H4 (cell line): ENCODE results near the gene NTN1. TPM values are rescaled to one million over a fixed set of nuclear protein-coding genes. Genes with fewer than 3 reads are reported as not detected.
A peak's percentile ranks its signal among the peaks of the same experiment; 100 is the strongest.
"Not testable (repeated sequence)": the region's sequence is repeated elsewhere in the genome, so short reads cannot be mapped to it uniquely, and the experiment has no call there.

ENCODE experiments used
- DNase-seq: peaks from one replicate; pipeline ENCODE4 v3.0.0-alpha.2; 2015; ENCODE audit warnings: low spot score
- total RNA-seq: library from RNA; depleted of rRNA; stranded (reverse); fragments of >200 nt; shearing (Covaris generic); gene quantifications from 2 replicates; pipeline ENCODE4 v1.2.3, GENCODE V29; 2014

NTN1 gene
- total RNA-seq, 1 experiment from 2014 or later: 2.0 TPM

DNA sequence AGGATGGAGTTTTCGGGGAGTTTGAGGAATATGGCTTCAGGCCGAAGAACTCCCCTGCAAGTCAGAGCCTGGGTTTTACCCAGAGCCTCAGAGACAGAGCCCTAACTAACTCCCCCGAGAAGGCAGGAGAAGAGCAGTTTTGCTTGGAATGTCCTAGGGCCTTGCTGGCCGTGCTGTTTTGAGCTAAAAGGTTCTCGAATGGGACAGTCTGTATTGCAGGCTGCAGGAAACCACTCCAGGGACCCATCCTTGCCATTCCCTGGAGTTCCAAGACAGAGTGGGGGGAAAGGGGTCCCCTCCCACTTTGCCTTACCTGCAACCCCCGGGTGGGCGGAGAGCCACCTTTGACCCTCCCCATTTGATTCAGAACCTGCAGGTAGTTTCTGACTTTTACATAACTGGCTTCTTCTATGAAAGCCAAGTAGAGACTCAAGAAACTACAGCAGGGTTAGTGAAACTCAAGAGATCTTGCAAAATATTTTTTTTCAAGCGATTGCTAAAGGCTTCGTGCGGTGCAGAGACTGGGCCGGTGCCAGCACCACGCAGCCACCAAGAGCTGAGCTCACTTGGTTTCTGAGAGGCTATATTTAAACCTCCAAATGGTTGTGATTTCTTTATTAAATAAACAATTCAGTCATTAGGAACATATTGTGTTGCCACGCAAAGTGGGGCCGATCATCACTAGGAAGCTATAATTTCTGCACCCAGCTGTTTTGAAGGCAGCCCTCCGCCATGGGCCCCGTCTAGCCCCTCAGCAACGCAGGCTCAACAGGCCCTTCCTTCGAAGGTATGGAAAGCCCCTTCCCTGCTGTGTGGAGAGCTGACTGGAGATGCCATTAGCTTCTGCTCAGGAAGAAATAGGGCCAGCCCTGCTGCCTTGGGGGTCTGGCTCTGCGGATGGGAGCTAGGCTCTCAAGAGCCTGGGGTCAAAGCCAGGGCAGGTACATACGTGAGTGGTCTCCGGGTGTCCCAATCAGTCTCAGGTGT, 223.0 kb downstream of the NTN1 start:
- peak; percentile 38 for DNase-seq

DNA sequence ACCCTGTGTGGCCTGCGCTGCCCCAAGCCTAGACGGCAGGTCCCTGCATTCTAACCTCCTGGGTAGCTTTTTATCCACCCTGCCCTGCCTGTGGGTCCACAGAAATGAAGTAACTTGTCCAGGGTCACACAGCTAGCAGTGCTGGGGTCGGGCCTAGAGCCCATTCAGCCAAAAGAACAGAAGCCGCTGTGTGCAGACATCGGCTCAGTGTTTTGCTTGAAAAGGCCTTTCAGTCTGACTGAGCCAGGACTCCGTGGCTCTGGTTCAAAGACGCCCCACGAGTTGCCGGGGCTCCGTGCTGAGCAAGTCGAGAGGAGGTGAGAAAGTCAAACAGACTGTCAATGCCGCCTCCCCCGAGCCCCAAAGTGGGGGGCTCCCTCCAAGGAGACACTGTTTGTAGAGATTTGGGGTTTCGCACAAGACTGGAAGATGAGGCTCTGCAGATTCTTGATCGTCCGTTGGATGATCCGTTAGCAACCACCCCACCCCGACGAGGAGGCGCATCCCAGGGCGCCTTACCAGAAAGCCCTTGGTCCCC, 226.2 kb downstream of the NTN1 start:
- no peak for DNase-seq

DNA sequence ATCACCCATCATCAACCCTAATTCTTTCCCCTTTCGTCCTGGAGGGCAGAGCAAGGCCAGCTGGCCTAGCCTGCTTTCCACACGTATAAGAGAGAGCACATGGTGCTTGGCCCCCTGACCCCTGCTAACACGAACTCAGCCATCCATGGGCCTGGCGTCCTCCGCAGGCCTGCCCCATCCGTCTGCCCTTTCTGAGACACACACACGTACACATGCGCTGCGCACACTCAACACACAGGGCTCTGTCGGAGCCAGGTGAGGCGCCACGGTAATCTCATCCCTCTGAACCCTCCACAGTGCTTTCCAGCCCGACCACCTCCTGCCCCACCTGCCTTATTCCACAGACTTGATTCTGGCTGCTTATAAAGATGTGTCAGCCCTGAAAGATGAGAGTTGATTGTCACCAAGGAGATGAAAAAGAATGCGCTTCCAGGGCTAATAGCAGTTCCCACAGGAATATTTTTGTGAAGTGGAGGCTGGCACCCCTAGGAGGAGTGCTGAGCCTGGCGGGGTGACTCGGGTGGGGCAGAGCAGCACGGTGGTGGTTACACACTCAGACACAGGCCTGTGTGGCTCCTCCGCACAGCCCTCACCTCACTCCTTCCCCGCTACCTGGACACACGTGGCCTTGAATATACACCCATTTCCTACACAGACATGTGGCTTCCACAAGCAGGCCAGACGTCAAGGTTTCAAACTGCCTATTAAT, 228.1 kb downstream of the NTN1 start:
- no peak for DNase-seq

DNA sequence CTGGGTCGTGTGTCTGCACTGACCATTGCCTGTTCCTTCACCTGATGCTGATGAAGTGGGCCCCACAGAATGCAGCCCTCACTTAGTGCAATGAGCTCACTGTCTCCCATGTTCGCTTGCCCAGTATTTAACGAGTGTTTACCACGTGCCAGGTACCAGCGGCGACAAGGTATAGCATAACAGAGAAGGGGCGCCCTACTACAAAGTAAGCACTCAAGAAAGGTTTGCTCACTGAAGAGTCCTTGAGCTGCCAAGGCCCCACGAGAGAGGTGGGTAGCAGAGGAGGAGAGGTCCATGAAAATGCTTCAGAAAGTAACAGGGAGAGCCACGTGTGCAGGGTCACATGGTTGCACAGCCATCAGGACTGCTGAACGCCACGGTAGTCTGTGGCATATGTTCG, 230.0 kb downstream of the NTN1 start:
- DNase-seq: no peak

DNA sequence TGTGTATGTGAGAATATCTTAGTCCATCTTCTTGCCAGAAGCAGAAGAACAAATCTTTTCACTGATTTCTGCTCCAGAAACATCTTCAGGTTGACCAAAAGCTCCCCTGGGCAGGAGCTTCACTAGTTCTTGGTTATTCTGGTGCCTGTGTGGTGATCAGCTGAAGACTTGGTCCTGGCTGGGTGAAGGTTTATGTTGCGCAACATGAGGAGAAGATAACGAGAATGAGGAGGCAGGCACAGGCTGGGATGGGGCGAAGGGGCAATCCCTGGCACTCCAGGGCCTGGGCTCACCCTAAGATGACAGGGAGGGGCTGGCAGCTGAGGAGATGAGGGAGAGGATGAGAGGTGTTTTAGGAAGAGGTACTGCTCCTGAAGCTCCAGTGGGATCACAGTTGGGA, 232.0 kb downstream of the NTN1 start:
- DNase-seq: no peak

DNA sequence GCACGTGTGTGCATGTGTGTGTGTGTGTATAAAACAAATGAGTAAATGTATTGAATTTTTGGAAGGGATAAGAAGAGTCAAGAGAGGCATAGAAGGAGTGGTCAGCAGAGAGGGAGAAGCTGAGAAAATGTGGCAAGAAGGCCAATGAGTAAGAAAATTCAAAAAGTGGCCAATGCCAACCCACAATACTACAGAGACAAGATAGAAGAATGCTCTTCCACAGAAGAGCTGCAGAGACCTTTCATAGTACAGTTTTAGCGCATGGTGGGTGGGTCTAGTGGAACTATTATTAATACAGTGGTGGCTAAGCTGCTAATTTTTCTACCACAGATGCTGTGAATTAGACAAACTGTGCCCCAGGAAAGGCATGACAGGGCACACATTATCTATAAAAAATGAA, 233.5 kb downstream of the NTN1 start:
- DNase-seq: no peak

DNA sequence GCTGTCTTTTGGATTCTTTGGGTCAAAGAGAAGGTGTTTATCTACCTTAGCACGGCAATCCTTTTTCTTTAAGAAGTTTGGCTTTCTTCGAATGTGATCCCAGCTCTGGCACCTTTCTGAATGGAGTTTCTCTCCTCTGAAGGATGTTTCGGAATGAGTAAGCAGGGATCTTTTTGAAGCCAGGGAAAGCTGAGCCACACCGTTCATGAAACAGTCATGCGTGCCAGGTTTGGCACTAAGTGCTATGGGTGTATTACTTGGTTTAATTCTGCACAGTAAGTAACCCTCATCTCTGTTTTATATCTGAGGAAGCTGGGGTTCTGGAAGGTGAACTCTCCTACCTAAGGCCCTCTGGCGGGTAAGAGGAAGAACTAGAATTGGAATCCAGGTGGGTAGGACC, 234.5 kb downstream of the NTN1 start:
- DNase-seq: no peak

DNA sequence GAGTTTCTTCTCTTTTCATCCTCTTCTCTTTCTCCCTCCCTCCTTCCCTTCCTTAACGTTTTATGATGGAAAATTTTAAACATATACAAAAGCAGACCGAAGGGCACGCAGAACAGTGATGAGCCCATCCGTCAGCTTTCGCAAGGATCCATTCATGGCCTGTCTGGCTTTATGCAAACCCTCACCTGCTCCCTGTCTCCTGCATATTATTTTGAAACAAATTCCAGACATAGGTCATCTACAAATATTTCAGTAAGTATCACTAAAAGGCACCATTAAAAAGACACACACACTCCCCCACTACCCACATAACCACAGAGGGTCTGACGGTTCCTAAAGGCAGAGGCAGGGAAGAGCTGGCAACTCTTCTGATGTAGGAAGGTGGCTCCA, 235.0 kb downstream of the NTN1 start:
- no peak for DNase-seq

DNA sequence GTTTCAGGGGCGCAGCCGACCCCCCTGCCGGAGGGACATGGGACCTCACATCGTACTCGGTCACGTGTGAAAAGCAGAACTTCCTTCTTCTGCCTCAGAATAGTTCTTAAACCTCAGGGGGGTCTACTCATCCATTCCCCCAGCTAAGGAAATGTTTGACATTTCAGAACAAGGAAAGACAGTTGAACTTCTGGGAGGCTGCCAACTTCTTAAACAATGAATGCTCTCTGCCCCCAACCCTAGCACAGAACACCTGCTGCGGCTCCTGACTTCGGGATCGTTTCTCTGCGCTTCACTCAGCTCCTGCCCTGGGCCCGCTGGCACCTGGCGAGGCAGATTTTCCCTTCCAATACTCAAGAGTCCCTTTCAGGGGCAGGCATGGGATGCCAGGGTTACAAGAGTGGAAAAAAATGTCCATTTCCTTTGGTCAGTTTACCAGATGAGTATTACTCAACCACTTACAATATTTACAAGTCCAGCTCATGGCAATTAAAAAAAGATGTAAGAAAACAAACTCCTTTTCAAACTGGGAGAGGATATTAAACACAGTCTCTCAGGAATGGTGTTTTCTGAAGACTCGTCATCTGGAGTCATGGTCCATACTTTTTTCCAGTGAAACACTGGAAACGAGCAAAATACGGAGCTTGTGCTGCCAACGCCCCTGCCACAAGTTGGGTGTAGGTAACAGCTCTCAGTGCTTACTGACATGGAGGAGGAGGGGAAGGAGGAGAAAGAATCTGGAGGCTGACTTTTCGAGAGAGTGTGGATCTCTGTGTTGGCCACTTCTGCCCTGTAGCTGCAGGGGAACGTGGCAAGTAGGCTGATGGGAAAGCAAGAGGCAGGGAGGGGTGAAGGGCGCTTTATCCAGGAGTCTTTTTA, 235.7 kb downstream of the NTN1 start:
- DNase-seq: no peak

DNA sequence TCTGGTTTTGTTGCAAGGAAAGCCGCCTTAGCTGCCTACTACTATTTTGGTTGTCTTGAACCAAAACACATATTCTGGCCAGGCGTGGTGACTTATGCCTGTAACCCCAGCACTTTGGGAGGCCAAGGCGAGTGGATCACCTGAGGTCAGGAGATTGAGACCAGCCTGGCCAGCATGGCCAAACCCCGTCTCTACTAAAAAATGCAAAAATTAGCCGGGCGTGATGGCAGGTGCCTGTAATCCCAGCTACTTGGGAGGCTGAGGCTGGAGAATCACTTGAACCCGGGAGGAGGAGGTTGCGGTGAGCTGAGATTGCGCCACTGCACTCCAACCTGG, 236.3 kb downstream of the NTN1 start:
- DNase-seq: not testable (repeated sequence)

DNA sequence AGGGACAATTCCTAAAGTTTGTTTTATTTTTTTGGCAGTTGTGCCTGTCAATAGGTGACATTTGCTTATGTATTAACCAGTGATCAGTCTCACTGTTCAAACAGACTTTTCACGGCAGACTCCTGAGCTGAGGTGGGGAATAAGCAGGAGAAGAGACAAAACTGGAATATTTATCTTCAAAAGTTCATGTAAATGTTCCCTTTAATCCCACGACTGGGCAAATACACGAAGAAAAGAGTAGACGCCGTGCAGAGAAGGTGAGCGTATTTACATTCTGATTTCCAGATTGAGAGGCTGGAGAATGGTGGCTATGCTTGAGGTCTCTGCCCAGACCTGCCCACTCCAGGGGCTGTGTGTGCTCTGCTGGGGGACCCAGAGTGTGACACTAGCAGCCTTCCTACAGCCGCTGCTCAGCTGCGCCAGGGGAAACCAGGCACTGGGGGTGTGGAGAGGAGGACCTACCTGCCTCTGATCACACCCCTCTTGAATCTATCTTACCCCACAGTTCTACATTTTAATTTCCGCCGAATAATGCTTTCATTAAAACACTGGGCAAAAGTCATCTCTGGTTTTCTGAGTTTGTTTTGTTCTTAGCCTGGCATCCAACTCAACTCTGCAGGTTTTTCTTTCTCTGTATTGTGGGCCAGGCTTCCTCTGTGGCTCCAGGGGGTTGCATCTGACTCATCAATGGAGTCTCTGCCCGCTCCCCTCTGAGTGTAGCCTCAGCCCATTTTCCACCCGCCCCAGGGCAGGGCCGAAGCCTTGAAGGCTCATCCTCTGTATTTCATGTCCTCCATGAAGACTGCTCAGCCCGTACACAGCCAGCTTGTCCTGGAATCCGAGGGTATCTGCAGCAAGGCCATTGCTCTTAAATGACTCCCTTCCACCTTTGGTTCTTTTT, 237.1 kb downstream of the NTN1 start:
- no peak for DNase-seq

DNA sequence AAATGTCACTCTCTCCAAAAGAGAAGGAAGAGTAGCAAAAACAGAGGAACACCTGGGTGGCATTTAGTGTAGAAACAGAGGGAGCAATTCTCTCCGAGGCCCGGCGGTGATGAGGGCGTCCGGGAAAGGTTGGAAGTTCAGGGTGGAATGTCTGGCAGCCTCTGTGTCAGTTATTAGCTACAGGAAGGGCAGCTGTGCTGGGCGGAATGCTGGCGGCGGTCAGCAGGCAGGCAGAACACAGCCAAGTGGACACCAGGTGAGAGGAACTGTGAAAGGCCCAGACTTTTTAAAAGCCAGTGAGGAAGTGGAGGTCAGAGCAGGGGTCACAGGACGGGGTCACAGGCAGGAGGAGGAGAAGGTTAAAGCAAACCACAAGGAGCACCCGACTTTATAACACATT, 238.1 kb downstream of the NTN1 start:
- DNase-seq: no peak

DNA sequence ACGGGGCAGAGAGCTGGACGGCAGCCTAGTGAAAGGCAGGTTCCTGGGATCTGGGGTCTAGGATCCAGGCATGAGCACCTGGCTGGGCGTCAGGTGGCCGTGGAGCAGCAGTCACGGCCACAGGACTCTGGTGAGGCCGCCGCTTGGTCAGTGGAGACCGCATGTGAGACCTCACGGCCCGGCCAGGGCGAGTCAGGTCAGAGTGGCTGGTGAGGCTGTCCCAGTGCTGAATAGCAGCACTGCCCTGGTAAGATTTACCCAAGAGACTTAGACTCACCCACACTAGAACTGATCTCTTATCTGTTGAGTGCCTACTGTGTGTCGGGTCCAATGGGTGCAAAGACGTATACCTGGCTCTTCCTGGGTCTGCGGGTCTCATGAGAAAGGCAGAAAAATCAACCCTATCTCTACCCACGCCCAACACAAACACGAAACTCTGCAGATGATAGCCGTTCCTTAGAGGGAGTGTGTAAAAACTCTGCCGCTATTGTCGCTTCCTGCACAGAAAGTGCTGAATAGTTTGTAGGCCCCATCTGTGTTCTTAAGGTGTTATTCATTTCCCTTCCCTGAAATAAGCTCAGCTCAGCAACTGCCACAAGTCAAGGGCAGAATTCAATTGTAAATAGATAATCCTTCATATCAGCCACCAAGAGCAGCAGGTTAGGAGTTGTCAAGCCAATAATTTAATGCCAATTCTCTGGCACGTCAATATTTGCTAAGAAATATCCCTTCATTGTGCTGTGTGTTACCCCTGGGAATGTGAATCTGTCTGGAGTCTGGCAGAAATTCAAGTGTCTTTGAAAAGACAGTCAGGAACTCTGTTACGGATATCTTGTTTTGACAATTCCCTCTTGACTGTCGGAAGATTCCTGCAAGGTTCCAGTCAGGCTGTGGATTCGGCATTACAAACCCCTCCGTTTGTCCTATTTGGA, 240.0 kb downstream of the NTN1 start:
- DNase-seq: no peak

DNA sequence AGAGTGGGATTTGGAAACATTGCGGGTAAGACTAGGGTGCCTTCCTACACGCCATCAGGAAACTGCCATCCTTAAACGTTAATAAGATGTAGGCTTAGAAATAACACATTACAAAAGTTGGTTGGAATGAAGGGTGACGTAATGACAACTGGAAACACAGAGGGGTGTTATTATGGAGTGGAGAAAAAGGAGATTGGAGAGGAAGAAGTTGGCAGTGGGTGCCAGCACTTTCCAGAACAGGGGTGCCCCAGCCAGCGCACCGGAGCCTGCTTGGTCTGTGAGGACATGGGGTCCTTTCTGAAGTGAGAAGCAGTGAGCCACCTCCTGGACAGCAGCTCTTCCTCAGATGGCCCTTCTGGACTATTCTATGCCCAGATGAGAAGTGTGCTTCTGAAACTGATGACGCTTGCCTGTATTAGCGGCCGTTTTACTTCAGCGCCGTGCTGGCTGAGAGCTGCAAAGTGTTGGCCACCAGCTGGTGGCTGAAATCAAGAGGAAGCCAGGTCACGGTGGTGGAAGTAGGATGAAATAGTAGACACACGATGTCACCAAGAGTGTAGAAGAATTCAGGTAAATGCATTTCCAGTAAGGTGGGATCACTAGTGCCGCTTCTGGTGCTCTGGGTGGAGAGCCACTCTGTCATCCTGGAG, 244.8 kb downstream of the NTN1 start:
- DNase-seq: no peak

DNA sequence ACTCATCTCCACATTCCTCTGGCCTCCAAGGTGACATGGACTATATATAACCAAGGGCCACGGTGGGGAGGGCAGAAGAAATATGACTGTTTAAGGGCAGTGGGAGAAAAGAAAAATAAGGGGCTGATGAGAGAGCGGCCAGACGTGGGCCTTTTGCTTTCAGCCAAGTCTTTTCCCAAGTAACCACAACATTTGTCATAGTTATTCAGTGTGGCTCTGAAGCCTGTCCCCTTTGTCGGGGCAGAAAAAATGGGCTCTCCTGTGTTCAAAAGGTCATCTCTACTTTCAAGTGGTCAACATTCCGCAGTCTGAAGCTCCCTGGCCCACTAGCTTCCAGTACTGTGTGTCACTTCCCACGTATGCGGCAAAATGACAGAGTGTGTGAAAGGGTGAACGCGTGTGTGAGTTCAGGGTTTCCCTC, 245.4 kb downstream of the NTN1 start:
- no peak for DNase-seq

DNA sequence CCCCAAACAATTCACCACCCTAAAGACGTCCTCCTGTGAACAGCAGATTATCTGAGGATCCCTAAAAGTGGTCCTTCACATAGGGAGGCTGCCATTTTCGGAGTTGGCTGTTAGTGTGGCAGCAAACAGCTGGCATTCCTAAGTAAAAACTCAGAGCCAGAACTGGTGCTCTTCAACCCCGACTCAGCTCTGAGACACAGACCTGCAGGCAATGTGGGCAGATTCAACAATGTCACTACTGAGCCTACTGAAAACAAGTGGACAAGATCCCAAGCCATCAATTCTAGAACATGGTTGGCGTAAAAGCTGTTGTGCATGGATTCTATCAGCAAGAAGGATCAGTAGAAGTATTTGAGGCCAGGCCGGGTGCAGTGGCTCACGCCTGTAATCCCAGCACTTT, 247.2 kb downstream of the NTN1 start:
- no peak for DNase-seq

DNA sequence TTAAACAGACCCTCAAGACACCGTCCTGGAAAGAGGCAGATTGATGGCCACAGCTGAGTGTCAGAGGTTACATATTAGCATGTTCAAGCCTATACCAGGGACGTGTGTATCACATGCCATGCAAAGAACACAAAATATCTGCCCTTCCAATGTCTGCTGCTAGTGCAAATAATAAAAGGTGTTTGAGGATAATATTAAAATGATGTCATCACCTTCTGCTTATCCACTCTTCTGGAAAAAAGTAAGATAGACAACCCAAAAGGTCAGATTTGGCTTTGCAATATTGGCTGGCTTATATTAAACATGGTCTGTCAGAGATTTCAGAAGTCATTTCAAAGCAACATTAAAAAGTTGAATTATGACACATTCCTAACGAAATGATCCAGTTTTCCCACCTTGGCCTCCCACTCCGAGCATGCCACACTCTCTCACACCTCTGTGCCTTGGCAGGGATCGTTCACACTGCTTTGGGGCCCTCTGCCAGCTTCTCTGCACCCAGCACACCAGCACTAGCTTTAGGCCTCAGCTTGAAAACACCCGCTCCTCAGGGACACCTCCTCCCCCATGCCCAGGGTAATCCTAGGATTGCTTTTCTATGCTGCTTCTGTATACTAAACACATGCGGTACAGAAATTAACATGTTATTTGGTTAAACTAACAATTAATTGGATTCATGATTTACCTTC, 248.2 kb downstream of the NTN1 start:
- no peak for DNase-seq

DNA sequence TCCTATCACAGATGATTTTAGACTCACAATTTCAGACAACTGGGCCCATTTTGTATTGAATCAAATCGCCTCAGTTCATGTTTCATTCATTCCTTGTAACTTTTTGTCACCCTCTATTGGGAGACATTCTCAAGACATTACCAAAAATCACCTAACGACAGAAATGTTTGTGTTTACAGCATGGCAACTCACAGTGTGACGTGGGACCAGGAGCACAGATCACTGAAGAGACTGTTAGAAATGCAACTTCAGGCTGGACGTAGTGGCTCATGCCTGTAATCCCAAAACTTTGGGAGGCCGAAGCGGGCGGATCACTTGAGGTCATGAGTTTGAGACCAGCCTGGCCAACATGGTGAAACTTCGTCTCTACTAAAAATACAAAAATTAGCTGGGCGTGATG, 249.6 kb downstream of the NTN1 start:
- no peak for DNase-seq

DNA sequence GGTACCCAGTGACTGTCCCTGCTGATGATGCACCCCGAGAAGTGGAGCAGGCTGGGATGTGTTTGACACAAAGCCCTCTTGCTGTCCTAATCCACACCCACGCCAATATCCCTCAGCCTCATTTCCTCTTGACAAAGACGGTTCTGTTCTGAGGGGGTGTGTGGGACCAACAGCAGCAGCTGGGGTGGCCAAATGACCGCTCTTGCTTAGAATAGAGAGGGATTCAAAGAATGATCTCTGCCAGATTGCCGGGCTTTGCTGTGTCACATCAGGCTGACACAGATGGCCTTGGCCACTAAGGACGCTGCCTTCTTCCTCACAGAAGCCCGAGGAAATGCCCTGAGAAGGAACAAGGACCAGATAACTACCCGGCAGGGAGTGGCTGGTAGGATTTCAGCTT, 250.7 kb downstream of the NTN1 start:
- DNase-seq: no peak
